Activated naive CD4-positive, alpha-beta T cell (primary cell): Measurements from ENCODE around the gene DNM2.
"Not testable (repeated sequence)": the region's sequence is repeated elsewhere in the genome, so short reads cannot be mapped to it uniquely, and the experiment has no call there.

Experiments
- DNase-seq, 4 experiments: peaks; one replicate each; lab custom pipeline; 2025; lab: John Stamatoyannopoulos, UW

The DNM2 gene

DNA sequence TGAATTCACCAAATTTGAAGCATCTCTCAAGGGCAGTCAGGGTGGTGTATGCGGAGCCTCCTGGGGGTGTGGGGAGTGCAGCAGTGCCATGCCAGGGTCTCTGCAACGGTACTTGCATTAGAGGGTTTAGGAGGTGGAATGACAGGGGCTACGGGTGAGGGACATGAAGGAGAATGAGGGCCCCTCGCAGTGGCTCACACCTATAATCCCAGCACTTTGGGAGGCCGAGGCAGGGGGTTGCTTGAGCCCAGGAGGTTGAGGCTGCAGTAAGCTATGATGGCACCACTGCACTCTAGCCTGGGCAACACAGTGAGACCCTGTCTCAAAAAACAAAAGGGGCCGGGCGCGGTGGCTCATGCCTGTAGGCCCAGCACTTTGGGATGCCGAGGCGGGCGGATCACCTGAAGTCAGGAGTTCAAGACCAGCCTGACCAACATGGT is 152.0 kb downstream of the DNM2 start:
- not testable (repeated sequence) for DNase-seq

DNA sequence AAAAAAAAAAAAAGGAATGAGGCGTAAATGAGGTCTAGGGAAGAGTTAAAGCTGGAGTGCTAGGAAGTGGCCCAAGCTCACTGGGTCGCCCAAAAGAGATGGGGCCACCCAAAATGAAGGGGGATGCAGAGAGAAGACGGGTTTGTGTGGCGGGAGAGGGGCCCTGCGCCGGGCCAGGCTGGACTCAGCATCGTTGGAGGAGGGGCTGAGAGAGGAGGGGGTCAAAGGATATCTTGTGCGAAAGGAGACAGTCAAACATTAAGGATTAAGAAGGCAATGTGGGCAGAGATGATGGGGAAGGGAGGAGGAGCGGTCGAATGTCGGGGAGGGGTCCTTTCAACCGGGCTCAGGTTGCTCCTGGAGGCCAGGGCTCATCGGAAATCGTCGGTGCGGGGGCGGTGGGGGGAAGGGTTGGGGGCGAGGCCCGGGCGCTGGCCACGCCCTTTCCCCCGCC is 152.6 kb downstream of the DNM2 start:
- DNase-seq = no peak

DNA sequence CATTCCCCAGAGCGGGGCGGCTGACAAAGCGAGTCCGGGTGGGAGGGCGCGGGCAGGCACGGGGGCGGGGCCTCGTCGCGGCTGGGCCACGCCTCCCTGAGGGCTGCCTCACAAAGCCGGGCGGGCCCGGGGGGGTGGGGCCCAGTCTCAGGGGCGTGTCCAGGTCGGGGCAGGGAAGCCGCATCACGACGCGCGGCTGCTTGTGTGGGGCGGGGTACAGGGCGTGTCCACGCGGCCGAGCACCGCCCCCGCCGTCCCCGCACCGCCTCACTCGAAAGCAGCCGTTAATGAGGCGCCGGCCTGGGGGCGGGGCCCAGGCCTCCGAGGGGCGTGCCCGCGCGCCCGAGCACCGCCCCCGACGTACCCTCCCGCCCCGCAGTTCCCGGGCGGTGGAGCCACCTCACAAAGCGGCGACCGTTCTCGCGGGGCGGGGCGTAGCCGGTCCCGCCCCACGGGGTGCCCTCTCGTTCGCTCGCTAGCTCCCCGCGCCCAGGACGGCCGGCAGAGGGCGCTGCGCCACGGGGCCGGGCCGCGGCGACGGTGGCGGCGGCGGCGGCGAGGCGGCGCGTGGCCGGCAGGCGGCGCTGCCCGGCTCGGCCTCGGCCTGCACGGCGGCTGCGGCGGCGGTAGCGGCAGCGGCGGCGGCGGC is 153.2 kb downstream of the DNM2 start, which contains the start of gene CARM1:
Gene CARM1 (plus strand): TSS at position 599 of the 649 bp plus-strand sequence. CDS start 150 bp downstream, outside the sequence.
- peak; percentile 99 to 100 (median 100) for DNase-seq

DNA sequence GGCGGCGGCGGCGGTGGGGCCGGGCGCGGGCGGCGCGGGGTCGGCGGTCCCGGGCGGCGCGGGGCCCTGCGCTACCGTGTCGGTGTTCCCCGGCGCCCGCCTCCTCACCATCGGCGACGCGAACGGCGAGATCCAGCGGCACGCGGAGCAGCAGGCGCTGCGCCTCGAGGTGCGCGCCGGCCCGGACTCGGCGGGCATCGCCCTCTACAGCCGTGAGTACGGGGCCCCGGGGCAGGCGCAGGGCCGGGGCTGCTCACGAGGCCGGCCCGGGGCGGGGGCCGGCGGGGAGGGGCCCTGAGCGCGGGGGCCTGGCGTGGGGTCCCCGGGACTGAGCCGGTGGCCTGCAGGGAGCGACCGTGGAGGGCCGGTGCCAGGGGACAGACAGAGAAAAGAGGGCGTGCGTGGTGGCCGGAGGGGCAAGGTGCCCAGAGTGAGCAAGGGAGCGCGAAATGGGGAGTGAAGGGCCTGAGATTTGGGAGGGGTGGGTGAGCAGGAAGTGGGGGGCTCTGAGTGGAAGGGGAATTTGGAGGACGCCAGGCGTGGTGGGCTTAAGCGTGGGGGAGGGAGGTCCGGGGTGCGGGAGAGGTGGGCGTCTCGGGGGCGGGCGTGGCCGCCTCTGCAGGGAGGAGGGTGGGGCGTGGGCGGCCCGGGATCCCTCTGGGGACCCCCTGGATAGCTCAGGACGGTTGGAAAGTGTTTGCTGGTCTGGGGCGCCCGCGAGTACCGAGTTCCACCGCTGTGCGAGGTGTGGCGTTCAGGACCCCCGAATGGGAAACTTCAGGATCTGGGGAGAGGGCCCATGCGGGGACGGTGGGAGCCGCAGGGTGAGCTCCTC is 154.0 kb downstream of the DNM2 start:
- DNase-seq = peak in 2 of 4 experiments; percentile 25 to 43

- no peak for DNase-seq
These were observed 154.7 kb downstream of the DNM2 start for GRCh38 chr19:10872546-10873107.

DNA sequence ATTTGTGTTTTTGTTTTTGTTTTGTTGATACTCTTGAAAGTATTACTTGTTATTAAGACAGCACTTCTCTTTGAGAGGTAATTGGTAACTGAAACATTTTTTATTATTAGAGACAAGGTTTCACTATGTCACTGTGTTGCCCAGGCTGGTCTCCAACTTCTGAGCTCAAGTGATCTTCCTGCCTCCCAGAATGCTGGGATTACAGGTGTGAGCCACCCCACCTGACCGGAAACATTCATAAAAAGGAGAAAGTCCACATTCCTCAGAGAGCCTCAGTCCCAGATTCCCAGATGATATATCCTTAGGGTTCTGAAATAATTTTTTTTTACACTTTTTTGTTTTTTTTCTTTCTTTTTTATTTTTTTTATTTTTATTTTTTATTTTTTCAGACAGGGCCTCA is 156.1 kb downstream of the DNM2 start:
- no peak for DNase-seq

DNA sequence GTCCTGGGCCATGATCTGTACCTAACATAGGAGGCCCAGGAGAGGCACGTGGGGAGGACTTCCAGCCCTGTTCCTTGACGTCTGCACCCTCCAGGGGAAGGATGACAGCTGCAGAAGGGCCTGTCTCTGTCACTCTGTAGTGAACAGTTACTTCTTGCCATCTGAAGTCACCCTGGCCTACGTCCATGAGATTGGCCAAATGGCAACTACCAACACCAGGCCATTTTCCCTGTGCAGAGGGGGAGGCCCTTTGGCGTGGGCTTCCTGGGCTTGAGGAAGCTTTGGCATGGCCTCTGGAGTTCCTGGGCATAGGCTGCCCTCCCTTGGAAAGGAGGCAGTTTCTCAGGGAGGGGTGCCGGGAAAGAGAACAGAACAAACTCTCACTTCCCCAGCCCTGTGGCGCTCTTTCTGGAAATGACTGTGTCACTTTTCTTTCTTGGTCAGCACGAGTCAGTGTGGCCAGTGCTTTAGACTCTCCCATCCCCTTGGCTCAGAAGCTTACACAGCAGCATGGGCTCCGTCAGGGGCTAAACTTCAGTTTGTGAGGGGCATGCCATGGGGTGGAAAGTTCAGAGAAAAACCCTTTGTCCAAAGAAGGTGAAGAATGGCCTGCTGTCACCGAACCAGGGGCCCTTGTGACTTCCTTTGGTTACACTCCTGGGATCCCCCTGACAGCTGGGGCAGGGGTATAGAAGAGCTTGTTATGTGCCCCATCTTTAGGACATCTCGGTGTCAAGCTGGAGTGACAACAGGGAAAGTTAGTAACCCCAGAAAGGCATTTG is 158.8 kb downstream of the DNM2 start:
- no peak for DNase-seq

DNA sequence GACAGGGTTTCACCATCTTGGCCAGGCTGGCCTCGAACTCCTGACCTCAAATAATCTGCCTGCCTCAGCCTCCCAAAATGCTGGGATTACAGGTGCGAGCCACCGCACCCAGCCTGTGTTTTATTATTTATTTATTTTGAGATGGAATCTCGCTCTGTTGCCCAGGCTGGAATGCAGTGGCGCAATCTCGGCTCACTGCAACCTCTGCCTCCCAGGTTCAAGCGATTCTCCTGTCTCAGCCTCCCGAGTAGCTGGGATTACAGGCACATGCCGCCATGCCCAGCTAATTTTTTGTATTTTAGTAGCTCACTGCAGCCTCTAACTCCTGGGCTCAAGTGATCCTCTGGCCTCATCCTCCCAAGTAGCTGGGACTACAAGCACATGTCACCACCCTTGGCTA is 159.7 kb downstream of the DNM2 start:
- DNase-seq = not testable (repeated sequence)

GRCh38 chr19:10878253-10878652 is 160.4 kb downstream of the DNM2 start:
- DNase-seq = no peak
